ENCODE data around the gene KAZN.

Gene KAZN

GRCh38 chr1:14836426-14837140 is 238.1 kb downstream of the KAZN start:
- DNase-seq: no peak

DNA sequence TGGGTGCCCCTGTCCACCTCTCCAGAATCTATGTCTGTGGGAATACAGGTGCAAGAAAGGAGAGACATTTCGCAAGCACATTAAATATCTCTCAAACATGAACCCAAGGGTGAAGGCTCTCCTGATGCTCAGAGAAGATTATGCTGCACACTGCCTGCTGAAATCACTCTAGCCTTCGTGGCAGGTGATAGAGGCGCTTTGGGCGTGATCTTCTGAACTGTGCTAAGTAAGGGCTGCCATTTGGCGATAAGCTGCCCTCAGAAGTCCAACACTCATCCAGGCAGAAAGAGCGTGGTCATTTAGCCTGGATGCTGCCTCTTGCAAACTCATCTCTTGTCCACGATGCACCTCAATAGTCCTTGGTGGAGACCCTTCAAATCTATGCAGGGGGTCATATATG is 241.9 kb downstream of the KAZN start:
- no peak for DNase-seq

DNA sequence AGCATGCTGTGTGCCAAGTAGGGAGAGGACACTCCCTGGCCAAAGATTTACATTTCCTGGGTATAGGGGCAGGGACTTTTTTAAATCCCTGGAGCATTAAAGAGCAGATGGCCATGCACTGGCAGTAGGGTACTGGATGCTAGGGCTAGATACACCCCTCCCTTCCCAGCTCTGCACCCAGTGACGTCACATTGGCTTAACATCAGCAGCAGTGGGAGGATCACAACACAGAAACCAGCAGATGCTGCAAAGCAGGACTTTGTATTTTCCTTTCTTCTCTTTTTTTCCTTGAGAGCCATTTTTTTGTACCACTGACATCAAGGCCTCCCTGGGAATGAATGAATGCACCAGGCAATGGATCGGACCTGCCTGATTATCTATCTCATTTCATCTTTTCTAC is 243.0 kb downstream of the KAZN start:
- DNase-seq: no peak

DNA sequence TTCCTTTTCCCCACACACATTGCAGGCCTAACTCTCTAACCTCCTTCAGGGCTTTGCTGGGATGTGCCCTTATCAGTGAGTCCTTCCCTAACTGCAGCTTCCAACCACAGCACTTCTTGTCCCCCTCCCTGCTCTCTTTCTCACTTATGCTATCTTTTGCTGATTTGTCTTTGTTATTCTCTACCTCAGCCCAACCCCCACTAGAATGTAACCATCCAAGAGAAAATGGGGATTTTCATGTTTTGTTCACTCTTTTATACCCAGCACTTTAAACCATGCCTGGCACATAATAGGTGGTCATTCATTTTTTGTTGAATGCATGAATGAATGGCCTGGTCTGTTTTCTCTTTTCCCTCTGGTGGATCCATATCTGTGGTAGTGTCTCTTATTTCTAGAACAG is 243.5 kb downstream of the KAZN start:
- no peak for DNase-seq

DNA sequence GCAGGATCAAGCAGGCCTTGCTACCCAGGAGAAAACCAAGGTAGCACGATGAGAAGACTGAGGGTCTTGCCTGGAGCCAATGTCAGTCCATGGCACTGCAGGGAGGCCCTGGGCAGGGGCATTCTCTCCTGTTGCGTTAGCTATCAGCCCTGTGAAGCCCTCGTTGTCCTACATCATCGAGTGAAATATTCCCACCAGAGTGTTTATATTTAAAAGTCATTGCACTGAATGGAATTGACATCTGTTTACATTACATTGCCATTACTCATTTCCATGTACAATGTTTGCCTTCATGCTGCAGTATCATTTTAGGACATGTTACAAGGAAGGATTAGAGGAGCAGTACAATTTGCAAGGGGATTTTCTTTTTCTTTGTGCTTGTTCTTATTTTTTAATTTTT is 243.9 kb downstream of the KAZN start:
- DNase-seq: no peak

- no peak for DNase-seq
These were observed 244.4 kb downstream of the KAZN start for GRCh38 chr1:14842891-14843290.

DNA sequence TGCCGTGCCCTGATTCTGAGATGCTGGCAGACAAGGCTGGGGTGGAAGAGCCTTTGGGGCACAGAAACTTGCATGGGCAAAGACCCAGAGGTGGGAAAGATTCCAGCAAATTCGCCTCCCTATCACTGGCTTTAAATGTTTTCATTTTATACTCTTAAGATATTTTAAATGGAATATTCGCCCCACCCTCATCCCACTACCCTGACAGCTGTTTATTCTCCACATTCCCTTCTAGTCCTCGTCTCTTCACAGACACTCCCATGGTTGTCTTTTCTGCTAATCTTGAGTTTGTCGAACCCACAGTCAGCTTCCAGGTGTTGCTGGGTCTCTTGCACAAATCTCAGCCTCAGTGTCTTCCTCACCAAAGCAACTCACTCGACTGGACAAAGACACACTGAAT is 245.0 kb downstream of the KAZN start:
- no peak for DNase-seq

DNA sequence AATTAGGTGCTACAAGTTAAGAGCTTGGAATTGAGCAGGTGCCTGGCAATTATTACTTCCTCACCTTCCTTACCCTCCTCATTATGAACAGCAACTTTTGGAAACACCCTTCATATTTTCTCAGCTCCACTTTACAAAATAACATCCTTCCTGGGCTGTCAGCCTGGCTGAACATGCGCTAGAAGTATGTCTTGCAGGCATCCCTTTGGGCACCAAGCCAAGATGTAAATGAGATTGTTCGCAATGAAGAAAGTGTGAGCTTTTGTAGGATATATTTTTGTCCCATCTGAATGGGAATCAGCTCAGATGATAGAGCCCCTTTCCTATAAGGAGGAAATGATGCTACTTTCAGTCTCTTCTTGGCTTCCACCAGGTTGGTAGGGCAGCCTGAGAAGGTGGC is 245.9 kb downstream of the KAZN start:
- DNase-seq: no peak

DNA sequence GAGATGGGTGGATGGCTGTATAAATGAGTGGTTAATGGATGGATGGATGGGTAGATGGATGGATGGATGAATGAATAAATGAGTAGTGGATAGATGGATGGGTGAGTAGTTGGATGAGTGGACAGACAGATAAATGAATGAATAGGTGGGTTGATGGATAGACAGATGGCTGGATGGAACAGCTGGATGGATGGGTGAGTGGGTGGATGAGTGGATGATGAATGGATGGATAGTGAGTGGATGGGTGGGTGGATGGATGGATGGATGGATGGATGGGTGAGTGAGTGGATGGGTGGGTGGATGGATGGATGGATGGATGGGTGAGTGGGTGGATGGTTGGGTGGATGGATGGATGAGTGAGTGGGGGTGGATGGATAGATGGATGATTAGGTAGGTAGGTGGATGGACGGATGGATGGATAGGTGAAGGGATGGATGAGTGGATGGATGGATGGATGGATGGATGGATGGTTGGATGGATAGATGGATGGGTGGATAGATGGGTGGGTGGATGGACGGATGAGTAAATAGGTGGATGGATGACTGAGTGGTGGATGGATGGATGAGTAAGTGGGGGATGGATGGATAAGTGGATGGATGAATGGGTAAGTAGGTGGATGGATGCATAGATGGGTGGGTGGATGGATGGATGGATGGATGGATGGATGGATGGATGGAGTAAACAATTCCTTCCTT is 246.6 kb downstream of the KAZN start:
- no peak for DNase-seq

DNA sequence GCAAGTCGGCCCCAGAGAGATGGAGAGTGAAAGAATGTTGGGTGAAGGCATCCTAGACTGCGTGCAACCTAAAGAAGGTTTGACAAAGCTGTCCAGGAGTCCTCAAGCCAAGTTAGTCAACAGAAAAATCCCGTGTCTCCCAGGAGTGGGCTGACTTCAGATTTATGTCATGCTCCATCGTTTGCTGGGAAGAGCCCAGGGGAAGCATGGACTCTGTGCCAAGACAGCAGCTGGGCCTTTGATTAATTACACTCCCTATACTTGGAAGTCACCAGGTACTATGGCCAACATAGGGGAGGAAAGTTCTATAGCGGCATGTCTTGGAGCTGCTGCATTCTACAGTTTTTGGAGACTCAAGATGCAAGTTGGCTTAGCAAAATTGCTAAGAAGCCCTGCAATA is 247.4 kb downstream of the KAZN start:
- DNase-seq: no peak

GRCh38 chr1:14846688-14847087 is 248.2 kb downstream of the KAZN start:
- no peak for DNase-seq

- no peak for DNase-seq
These were observed 249.7 kb downstream of the KAZN start for GRCh38 chr1:14848203-14848602.

GRCh38 chr1:14848625-14849024 is 250.1 kb downstream of the KAZN start:
- no peak for DNase-seq

DNA sequence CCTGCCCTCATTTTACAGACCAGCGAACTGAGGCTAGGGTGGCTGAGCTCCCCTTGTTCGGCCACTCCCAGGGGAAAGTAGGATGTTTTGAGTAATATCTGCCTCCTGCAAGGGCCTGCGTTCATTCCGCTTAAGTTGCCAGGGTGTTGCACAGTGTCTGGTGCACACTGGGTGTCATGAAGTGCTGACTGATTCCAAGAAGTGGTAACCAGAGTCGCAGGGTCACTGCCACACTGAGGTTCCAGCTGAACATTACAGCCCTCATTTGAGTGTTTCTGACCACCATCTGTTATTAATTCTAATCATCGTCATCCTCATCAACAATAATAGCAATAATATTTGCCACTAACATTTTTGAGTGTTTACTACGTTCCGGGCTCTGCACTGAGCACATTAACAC is 250.6 kb downstream of the KAZN start:
- DNase-seq: no peak

- no peak for DNase-seq
These were observed 252.1 kb downstream of the KAZN start for GRCh38 chr1:14850563-14850962.

DNA sequence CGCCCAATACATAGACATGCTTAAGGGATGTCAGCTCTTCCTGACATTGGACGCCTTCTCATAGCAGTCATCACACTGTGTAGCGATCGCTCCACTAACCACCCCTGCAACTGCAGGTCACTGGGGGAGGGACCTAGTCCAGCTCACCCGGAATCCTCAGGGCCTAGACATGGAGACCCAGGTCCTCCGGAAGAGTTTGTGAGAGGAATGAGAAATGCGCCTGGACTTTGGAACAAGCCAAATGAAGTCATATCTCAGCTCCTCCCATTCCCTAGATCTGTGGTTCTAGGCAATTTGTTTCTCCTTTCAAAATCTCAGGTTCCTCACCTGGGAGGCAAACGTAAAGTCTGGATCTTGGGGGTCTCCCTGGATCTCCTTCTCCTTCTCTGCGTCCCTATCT is 253.3 kb downstream of the KAZN start:
- DNase-seq: no peak

DNA sequence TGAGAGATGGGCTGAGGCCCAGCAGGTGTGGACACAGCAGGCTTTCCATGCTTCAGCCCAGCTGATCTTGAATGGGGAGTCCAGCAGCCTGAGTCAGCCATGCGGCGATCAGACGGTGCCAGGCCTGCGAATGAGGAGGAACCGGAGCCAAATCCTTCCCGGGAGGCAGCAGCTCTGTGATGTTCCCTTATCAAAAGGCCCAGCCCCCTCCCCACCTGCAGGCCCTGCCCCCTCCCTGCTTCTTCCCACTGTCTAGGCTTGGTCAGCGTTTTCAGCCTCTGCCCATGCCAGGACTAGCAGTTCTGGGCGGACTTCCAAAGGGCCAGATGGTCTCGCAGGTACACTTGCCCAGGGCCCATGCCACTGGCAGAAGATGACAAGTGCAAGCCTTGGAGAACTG is 253.8 kb downstream of the KAZN start:
- DNase-seq: no peak

- no peak for DNase-seq
These were observed 255.0 kb downstream of the KAZN start for GRCh38 chr1:14853518-14853917.

- DNase-seq: no peak
These were observed 256.8 kb downstream of the KAZN start for GRCh38 chr1:14855268-14855667.

DNA sequence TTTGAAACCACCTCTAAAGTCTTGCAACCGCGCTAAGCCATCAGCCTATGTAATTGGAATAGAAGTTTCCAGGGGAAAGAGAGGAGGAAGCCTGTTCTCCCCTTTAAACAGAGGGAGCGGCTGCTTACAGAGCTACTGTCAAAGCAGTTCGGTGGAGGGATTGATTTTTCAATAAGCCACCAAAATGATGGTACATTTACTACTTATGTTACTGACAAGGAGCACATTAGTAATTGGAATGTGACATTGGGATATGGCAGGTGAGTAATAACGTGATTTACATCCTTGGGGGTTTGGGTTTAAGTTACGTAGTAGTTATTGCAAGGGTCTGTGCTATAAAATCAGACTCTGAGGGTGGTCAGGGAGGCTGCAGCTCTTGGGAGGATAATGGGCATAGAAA is 257.3 kb downstream of the KAZN start:
- no peak for DNase-seq

DNA sequence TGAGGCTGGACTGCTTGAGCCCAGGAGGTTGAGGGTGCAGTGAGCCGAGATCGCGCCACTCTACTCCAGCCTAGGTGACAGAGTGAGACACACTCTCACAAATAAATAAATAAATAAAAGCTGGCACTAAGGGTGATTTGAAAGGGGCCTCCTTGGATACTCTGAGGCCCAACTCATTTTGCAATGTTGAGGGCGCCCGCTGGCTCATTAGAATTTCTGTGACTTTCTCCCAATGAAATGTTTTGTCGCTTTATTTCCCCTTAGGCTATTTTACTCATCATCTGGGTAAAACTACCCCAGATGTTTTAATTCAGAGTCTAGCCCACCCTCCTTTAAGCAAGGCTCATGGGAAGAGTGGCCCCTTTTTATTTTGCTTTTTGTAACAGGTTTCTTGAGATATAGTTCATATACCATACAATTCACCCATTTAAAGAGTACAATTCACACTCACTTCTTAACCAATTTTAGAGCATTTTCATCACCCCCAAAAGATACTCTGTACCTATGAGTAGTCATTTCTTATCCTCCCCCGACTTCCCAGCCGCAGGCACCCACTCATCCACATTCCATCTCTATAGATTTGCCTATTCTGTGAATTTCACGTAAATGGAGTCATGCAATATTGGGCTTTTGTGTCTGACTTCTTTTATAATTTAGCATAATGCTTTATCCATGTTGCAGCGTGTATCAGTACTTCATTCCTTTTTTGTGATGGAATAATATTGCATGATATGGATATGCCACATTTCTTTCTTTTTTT is 259.1 kb downstream of the KAZN start:
- DNase-seq: no peak

- DNase-seq: no peak
These were observed 263.8 kb downstream of the KAZN start for GRCh38 chr1:14862114-14862771.

DNA sequence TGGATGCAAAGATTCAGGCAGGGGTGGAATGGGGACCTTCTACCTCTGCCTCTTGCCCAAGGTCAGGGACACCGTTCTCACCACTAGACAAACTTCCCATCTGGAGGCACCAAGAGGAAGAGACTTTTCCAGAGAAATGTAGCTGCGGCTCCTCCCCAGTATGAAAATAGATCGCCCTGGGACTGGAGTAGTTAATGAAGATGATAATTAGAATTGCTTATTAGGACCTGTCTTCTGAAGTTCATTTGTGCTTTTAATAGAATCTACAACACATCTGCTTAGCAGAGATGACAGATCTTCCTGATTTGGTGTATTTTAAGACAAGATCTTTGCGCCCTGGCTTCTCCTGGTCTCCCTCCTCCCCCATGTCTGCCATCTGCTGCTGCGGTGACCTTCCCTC is 266.6 kb downstream of the KAZN start:
- DNase-seq: no peak

Data from activated T-cell treated with anti-CD3 and anti-CD28 coated beads, Interleukin-2, amount 50 U/mL, for 1 hour (primary cell).